ENCODE measurements around the gene RBM7. TPM values are rescaled to one million over a fixed set of nuclear protein-coding genes. Genes with fewer than 3 reads are reported as not detected.
A peak's percentile ranks its signal among the peaks of the same experiment; 100 is the strongest.

Gene RBM7
- total and polyA plus RNA-seq, 2 of the 13 experiments (the other 11 are each of a cell fraction or from before 2014, with no cell fraction given) = 30.5 to 32.3 TPM

DNA sequence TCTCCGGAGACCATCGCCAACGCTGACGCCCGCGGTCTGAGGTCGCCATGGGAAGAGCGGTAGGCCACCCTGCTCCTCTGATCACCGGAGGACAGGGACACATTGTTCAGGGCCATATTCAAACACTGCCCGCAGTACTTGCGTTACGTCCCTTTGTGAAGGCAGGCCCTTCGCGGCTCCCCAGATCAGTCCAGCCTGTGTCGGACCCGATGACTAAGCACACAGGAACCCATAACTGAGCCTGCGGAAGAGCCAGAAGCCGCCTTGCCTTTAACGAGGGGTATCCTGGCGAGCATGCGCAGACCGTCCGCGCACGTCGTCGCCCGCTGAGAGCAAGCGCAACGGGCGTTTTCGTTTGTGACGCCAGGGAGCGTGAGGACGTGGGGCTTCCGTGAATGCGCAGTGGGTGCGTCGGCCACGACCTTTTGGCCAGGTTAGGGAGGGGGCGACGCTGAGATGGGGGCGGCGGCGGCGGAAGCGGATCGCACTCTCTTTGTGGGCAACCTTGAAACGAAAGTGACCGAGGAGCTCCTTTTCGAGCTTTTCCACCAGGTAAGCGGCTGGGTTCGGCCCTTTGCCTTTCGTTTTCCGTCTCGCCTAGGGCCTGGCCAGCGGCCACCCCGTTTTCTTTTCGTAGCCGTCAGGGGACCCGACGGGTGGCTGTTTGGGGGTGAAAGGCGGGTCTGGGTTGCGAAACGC is at the start of gene RBM7, which contains the start of gene C11orf71 (continued):
- TF ChIP-seq, protein P1, sequence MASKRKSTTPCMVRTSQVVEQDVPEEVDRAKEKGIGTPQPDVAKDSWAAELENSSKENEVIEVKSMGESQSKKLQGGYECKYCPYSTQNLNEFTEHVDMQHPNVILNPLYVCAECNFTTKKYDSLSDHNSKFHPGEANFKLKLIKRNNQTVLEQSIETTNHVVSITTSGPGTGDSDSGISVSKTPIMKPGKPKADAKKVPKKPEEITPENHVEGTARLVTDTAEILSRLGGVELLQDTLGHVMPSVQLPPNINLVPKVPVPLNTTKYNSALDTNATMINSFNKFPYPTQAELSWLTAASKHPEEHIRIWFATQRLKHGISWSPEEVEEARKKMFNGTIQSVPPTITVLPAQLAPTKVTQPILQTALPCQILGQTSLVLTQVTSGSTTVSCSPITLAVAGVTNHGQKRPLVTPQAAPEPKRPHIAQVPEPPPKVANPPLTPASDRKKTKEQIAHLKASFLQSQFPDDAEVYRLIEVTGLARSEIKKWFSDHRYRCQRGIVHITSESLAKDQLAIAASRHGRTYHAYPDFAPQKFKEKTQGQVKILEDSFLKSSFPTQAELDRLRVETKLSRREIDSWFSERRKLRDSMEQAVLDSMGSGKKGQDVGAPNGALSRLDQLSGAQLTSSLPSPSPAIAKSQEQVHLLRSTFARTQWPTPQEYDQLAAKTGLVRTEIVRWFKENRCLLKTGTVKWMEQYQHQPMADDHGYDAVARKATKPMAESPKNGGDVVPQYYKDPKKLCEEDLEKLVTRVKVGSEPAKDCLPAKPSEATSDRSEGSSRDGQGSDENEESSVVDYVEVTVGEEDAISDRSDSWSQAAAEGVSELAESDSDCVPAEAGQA (IDR thresholded peaks at IDR 0.05; ENCODE audit: low read depth) = peak; percentile 86
- TF ChIP-seq, protein P1 (CRISPR knock-in tag; IDR thresholded peaks at IDR 0.05; ENCODE audit: borderline replicate concordance) = no peak; the same call in 1 of the 2 replicates
- no peak for TF ChIP-seq FOXA1 (IDR thresholded peaks at IDR 0.05)
- 0 out of 2 replicates have a peak, but pooled peaks have one; percentile 25 for TF ChIP-seq FOXA1 (CRISPR knock-in tag; IDR thresholded peaks at IDR 0.05)
- TF ChIP-seq SIX1 (CRISPR knock-in tag; IDR thresholded peaks at IDR 0.05; ENCODE audit: borderline replicate concordance) = no peak
- 0 out of 2 replicates have a peak, but pooled peaks have one; percentile 86 for TF ChIP-seq CEBPG (CRISPR knock-in tag; IDR thresholded peaks at IDR 0.05)
- peak; percentile 44 for TF ChIP-seq CBFB (CRISPR knock-in tag; IDR thresholded peaks at IDR 0.05)
- TF ChIP-seq CCAR2 (optimal IDR thresholded peaks at IDR 0.05; ENCODE audit: low read depth, low read length) = no peak
- TF ChIP-seq SKI (IDR thresholded peaks at IDR 0.05; ENCODE audit: partially characterized antibody) = peak; percentile 12
- TF ChIP-seq, protein P2, sequence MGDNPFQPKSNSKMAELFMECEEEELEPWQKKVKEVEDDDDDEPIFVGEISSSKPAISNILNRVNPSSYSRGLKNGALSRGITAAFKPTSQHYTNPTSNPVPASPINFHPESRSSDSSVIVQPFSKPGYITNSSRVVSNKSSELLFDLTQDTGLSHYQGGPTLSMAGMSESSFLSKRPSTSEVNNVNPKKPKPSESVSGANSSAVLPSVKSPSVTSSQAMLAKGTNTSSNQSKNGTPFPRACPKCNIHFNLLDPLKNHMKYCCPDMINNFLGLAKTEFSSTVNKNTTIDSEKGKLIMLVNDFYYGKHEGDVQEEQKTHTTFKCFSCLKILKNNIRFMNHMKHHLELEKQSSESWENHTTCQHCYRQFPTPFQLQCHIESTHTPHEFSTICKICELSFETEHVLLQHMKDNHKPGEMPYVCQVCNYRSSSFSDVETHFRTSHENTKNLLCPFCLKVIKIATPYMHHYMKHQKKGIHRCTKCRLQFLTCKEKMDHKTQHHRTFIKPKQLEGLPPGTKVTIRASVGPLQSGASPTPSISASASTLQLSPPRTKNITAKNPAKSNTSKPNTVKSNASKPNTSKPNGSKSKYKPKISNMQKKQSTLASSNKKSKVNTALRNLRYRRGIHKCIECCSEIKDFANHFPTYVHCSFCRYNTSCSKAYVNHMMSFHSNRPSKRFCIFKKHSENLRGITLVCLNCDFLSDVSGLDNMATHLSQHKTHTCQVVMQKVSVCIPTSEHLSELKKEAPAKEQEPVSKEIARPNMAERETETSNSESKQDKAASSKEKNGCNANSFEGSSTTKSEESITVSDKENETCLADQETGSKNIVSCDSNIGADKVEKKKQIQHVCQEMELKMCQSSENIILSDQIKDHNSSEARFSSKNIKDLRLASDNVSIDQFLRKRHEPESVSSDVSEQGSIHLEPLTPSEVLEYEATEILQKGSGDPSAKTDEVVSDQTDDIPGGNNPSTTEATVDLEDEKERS (CRISPR knock-in tag; IDR thresholded peaks at IDR 0.05) = peak; percentile 82
- TF ChIP-seq, protein P3, sequence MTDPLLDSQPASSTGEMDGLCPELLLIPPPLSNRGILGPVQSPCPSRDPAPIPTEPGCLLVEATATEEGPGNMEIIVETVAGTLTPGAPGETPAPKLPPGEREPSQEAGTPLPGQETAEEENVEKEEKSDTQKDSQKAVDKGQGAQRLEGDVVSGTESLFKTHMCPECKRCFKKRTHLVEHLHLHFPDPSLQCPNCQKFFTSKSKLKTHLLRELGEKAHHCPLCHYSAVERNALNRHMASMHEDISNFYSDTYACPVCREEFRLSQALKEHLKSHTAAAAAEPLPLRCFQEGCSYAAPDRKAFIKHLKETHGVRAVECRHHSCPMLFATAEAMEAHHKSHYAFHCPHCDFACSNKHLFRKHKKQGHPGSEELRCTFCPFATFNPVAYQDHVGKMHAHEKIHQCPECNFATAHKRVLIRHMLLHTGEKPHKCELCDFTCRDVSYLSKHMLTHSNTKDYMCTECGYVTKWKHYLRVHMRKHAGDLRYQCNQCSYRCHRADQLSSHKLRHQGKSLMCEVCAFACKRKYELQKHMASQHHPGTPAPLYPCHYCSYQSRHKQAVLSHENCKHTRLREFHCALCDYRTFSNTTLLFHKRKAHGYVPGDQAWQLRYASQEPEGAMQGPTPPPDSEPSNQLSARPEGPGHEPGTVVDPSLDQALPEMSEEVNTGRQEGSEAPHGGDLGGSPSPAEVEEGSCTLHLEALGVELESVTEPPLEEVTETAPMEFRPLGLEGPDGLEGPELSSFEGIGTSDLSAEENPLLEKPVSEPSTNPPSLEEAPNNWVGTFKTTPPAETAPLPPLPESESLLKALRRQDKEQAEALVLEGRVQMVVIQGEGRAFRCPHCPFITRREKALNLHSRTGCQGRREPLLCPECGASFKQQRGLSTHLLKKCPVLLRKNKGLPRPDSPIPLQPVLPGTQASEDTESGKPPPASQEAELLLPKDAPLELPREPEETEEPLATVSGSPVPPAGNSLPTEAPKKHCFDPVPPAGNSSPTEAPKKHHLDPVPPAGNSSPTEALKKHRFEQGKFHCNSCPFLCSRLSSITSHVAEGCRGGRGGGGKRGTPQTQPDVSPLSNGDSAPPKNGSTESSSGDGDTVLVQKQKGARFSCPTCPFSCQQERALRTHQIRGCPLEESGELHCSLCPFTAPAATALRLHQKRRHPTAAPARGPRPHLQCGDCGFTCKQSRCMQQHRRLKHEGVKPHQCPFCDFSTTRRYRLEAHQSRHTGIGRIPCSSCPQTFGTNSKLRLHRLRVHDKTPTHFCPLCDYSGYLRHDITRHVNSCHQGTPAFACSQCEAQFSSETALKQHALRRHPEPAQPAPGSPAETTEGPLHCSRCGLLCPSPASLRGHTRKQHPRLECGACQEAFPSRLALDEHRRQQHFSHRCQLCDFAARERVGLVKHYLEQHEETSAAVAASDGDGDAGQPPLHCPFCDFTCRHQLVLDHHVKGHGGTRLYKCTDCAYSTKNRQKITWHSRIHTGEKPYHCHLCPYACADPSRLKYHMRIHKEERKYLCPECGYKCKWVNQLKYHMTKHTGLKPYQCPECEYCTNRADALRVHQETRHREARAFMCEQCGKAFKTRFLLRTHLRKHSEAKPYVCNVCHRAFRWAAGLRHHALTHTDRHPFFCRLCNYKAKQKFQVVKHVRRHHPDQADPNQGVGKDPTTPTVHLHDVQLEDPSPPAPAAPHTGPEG (CRISPR knock-in tag; IDR thresholded peaks at IDR 0.05) = peak; percentile 86; the same call in 1 of the 2 replicates
- peak; percentile 87 for TF ChIP-seq GATAD1 (CRISPR knock-in tag; IDR thresholded peaks at IDR 0.05)
- TF ChIP-seq KLF12 (CRISPR knock-in tag; IDR thresholded peaks at IDR 0.05; ENCODE audit: borderline replicate concordance) = peak; percentile 67; the same call in 1 of the 2 replicates
- TF ChIP-seq ZEB1 (IDR thresholded peaks at IDR 0.05; ENCODE audit: insufficient replicate concordance, low read depth) = no peak
- no peak for TF ChIP-seq SP2 (CRISPR knock-in tag; IDR thresholded peaks at IDR 0.05)
